Skeletal muscle tissue (tissue), 3 donors: ENCODE measurements around the gene TARP.
"Not testable (repeated sequence)": the region's sequence is repeated elsewhere in the genome, so short reads cannot be mapped to it uniquely, and the experiment has no call there.

ENCODE experiments used
- H3K27ac ChIP-seq: one replicate; pipeline ENCODE4 v1.7.0; 2013; ENCODE audit warnings: mild to moderate bottlenecking, low read depth, low read length, inconsistent platforms
- H3K27me3 ChIP-seq, 3 donors: one replicate each; pipeline ENCODE4 v1.7.0; 2013; ENCODE audit warnings: low read length in 3 of 3; ENCODE audit not compliant: control insufficient read depth in 3 of 3, insufficient read depth in 3 of 3
- H3K36me3 ChIP-seq, 3 donors: one replicate each; pipeline ENCODE4 v1.7.0; 2013; ENCODE audit warnings: low read length in 3 of 3; ENCODE audit not compliant: control insufficient read depth in 3 of 3, insufficient read depth in 3 of 3
- H3K4me1 ChIP-seq, 3 donors: one replicate each; pipeline ENCODE4 v1.7.0; 2013; ENCODE audit warnings: low read length in 3 of 3, mild to moderate bottlenecking in 3 of 3; ENCODE audit not compliant: control insufficient read depth in 3 of 3, insufficient read depth in 3 of 3
- H3K4me3 ChIP-seq, 3 donors: one replicate each; pipeline ENCODE4 v1.7.0; 2013; ENCODE audit warnings: low read length in 3 of 3
- H3K9ac ChIP-seq, 3 donors: one replicate each; pipeline ENCODE4 v1.7.0; 2013; ENCODE audit warnings: low read length in 3 of 3, mild to moderate bottlenecking in 3 of 3, moderate library complexity in 2 of 3, low read depth in 1 of 3
- H3K9me3 ChIP-seq, 3 donors: one replicate each; pipeline ENCODE4 v1.7.0; 2013; ENCODE audit warnings: low read length in 3 of 3; ENCODE audit not compliant: control insufficient read depth in 3 of 3
- donor health status: Osteomylitis.

TARP gene

GRCh38 chr7:38244516-38244915, 28.9 kb downstream of the TARP start:
- Histone ChIP-seq H3K36me3 (no peaks in the 10 kb centered on the region), H3K9me3 (no peaks in the 10 kb centered on the region), H3K9ac (no peak overlapping the region), H3K27ac (no peak overlapping the region), H3K27me3 (no peaks in the 10 kb centered on the region), H3K4me3 (no peak overlapping the region), H3K4me1 (no peaks in the 10 kb centered on the region)

GRCh38 chr7:38243345-38243744, 30.1 kb downstream of the TARP start:
- H3K27me3 ChIP-seq, H3K9ac ChIP-seq, H3K27ac ChIP-seq, H3K36me3 ChIP-seq, H3K9me3 ChIP-seq, H3K4me1 ChIP-seq, H3K4me3 ChIP-seq: not testable (repeated sequence)

GRCh38 chr7:38242814-38243213, 30.6 kb downstream of the TARP start:
- H3K4me3 ChIP-seq, result no peak overlapping the region
- no peaks in the 10 kb centered on the region for H3K4me1 ChIP-seq
- no peak overlapping the region for H3K9ac ChIP-seq
- no peaks in the 10 kb centered on the region for H3K27me3 ChIP-seq
- H3K27ac ChIP-seq, result no peak overlapping the region
- no peaks in the 10 kb centered on the region for H3K9me3 ChIP-seq
- no peaks in the 10 kb centered on the region for H3K36me3 ChIP-seq

GRCh38 chr7:38241071-38241470, 32.4 kb downstream of the TARP start:
- Histone ChIP-seq H3K36me3 (no peaks in the 10 kb centered on the region), H3K9ac (no peak overlapping the region), H3K27ac (no peak overlapping the region), H3K9me3 (no peaks in the 10 kb centered on the region), H3K27me3 (no peaks in the 10 kb centered on the region), H3K4me3 (no peak overlapping the region), H3K4me1 (no peaks in the 10 kb centered on the region)

GRCh38 chr7:38239129-38239528, 34.3 kb downstream of the TARP start:
- H3K9ac ChIP-seq, H3K36me3 ChIP-seq, H3K27me3 ChIP-seq, H3K4me3 ChIP-seq, H3K4me1 ChIP-seq, H3K9me3 ChIP-seq, H3K27ac ChIP-seq: not testable (repeated sequence)

DNA sequence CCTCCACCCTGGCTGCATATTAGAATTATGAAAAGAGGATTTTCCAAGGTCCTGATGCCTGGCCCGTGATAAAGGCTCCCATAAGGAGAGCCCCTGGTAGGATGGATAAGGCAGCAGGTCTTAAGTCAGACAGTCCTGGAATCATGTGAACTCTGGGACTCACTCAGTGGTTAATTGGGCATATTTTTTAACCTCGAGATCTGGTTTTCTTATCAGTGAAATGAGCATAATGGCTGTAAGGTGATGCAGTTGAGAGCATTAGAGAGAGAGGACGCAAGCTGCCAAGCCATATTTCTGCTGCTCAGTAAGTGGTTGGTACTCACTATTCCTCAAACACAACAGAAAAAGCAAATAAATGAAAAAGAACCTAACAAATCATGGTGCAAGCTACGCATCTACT, 37.8 kb downstream of the TARP start:
- Histone ChIP-seq H3K27ac (no peak overlapping the region), H3K4me1 (no peaks in the 10 kb centered on the region), H3K27me3 (no peaks in the 10 kb centered on the region), H3K9ac (no peak overlapping the region), H3K4me3 (no peak overlapping the region), H3K36me3 (peaks cover 5 to 10% (median 5%) of the 10 kb centered on the region in 3 donors), H3K9me3 (no peaks in the 10 kb centered on the region)

DNA sequence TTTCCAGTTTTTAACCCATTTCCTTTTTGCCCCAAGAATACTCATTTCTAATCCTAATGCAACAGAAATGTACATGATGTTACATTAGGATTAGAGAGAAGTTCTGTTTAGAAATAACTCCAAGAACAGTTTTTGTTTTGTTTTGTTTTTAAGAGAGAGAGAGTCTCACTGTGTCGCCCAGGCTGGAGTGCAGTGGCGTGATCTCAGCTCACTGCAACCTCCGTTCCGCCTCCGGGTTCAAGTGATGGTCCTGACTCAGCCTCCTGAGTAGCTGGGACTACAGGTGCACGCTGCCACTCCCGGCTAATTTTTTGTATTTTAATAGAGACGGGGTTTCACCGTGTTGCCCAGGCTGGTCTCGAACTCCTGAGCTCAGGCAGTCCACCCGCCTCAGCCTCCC, 38.7 kb downstream of the TARP start:
- not testable (repeated sequence) for H3K4me3 ChIP-seq, H3K27me3 ChIP-seq, H3K9ac ChIP-seq, H3K9me3 ChIP-seq, H3K27ac ChIP-seq, H3K4me1 ChIP-seq
- H3K36me3 ChIP-seq, result peaks cover 5 to 16% (median 12%) of the 10 kb centered on the region in 3 donors

DNA sequence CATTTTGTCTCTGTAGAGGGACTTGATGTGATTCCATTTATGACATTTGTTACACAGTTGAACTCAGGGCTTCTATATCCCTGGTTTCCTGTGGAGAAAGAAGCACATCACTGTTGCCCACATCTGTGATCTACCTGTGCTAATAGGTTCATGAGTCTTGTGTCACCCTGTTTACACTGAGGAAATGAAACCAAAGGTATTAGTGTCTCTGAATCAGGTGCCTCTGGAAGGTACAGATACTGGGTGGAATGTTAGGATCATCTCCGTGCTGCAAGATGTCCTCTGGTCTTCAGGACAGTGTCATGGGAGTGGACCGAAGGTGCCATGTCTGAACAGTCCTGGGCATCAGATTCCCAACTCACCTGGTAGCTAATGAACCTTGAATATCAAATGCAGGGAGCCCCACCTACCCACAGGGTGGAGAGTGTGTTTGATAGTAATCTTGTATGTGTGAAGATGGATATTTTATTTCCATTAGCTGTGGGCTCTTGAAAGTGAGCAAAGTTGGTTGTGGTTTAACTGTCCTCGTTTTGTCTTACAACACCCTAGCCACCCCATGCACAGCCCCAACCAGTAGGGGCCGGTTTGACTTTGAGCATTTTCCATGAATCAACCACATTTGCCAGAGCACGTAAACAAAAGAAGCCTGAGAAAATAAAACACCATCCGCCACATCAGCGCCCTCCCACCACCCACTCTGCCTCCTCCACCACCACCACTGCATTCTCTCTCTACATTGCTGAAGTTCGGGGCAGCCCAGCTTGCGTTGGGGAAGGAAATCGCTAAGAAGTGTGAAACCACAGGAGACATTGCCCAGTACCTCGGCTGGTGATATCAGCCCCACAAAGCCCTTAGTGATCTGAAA, 40.7 kb downstream of the TARP start:
- H3K27me3 ChIP-seq, result no peaks in the 10 kb centered on the region
- H3K36me3 ChIP-seq, result peaks cover 10 to 25% (median 24%) of the 10 kb centered on the region in 3 donors
- H3K9me3 ChIP-seq, result no peaks in the 10 kb centered on the region
- no peaks in the 10 kb centered on the region for H3K4me1 ChIP-seq
- H3K4me3 ChIP-seq, result no peak overlapping the region
- no peak overlapping the region for H3K27ac ChIP-seq
- H3K9ac ChIP-seq, result no peak overlapping the region

DNA sequence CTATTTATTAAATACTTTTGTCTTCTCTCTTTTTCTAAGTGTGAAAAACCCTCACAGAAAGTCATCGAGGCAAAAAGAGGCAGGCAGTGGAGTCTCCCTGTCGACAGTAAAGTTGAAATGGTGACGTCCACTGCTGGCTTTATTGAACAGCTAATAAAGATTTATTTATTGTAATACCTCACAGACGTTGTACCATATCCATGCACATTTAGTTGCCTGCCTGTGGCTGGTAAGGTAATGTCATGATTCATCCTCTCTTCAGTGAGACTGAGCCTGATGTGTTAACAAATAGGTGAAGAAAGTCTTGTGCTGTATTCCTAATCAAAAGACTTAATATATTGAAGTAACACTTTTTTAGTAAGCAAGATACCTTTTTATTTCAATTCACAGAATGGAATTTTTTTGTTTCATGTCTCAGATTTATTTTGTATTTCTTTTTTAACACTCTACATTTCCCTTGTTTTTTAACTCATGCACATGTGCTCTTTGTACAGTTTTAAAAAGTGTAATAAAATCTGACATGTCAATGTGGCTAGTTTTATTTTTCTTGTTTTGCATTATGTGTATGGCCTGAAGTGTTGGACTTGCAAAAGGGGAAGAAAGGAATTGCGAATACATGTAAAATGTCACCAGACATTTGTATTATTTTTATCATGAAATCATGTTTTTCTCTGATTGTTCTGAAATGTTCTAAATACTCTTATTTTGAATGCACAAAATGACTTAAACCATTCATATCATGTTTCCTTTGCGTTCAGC, 43.4 kb downstream of the TARP start:
- Histone ChIP-seq H3K27ac (no peak overlapping the region), H3K36me3 (peaks cover 15 to 32% (median 27%) of the 10 kb centered on the region in 3 donors), H3K27me3 (no peaks in the 10 kb centered on the region), H3K4me1 (no peaks in the 10 kb centered on the region), H3K9me3 (no peaks in the 10 kb centered on the region), H3K9ac (no peak overlapping the region), H3K4me3 (no peak overlapping the region)

- no peaks in the 10 kb centered on the region for H3K27me3 ChIP-seq
- no peak overlapping the region for H3K27ac ChIP-seq
- no peak overlapping the region for H3K4me3 ChIP-seq
- H3K9me3 ChIP-seq, result no peaks in the 10 kb centered on the region
- H3K4me1 ChIP-seq, result no peaks in the 10 kb centered on the region
- H3K9ac ChIP-seq, result no peak overlapping the region
- peaks cover 15 to 34% (median 27%) of the 10 kb centered on the region in 3 donors for H3K36me3 ChIP-seq
These were observed 44.0 kb downstream of the TARP start for GRCh38 chr7:38229386-38229785.
